Cardiac muscle cell (in vitro differentiated cells and primary cell): ENCODE measurements around the gene ADRM1. TPM values are rescaled to one million over a fixed set of nuclear protein-coding genes. Genes with fewer than 3 reads are reported as not detected.

ENCODE experiments used
- DNase-seq, 2 donors: peaks; one replicate each; pipeline versions ENCODE4 v3.0.0 to v3.0.0-alpha.2; 2010 to 2017; ENCODE audit warnings: low read depth in 1 of 2, low spot score in 1 of 2
- H3K27ac ChIP-seq: fragments of 200-600 bp; sonication (generic); 2 replicates; pipeline ENCODE4 v1.5.1; 2016
- H3K27me3 ChIP-seq: fragments of 200-600 bp; sonication (generic); 2 replicates; pipeline ENCODE4 v1.6.0; 2016; ENCODE audit warnings: control low read depth
- H3K36me3 ChIP-seq: fragments of 200-600 bp; sonication (generic); 2 replicates; pipeline ENCODE4 v1.5.1; 2016; ENCODE audit warnings: control low read depth
- H3K4me1 ChIP-seq: fragments of 200-600 bp; sonication (generic); 2 replicates; pipeline ENCODE4 v1.8.1; 2017; ENCODE audit warnings: low read depth, mild to moderate bottlenecking, mixed run types
- H3K4me3 ChIP-seq: fragments of 200-600 bp; sonication (generic); 2 replicates; pipeline ENCODE4 v1.5.1; 2016; ENCODE audit warnings: mild to moderate bottlenecking
- H3K9me3 ChIP-seq: fragments of 200-600 bp; sonication (generic); 2 replicates; pipeline ENCODE4 v1.5.1; 2017; ENCODE audit warnings: low read depth, mild to moderate bottlenecking, control low read depth
- polyA plus RNA-seq: library from polyadenylated mRNA; unstranded; fragments of >200 nt; fragmentation: Nextera tagmentation; extraction: Ambion mirVana; gene quantifications from 2 replicates; pipeline ENCODE4 v1.2.1, GENCODE V29; 2016
- total RNA-seq: library from RNA; depleted of rRNA; stranded (reverse); fragments of >200 nt; gene quantifications from 2 replicates; pipeline ENCODE4 v1.2.3, GENCODE V29; 2016
- TF ChIP-seq, protein P1 (sequence below): IDR thresholded peaks from 2 replicates; pipeline ENCODE4 v1.5.1; 2012; ENCODE audit warnings: low read depth, mild to moderate bottlenecking, low read length

Gene ADRM1
- total and polyA plus RNA-seq, 2 experiments from 2014 or later, result 128 to 160 TPM

DNA sequence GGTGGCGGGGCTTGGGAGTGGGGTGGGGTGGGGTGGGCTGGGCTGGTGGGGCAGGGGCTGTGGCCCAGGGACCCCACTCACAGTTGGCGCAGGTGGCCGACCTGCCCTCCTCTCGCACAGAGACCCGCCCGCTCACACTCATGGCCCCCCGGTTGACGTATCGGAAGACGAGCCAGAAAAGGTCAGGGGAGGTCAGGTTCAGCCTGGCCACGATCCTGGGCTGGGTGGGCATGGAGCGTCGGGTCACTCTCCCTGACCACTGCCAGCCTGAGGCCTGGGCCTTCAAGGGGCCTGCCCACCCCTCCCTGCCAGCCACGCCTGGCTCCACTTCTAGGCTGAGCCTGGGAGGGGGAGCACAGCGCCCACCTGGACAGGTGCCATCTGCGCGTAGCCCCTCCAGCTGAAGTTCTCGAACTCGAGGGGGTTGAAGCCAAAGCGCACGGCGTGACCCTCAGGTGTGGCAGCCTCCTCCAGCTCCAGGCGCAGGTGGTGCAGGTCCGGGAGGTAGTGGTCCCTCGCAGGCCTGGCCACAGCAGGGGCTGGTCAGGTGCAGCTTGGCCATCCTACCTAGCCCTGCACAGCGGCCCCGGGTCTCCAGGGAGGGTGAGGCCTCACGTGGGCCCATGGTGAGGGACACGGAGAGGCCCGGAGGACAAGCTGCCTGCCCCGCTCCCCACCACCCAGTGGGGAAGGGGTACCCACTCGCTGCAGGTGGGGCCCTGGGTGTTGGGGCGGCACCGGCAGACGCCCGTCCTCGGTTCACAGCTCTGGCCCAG lies 31.2 kb downstream of the ADRM1 start:
- Histone ChIP-seq H3K27ac (no peak overlapping the region), H3K9me3 (no peaks in the 10 kb centered on the region), H3K4me3 (no peak overlapping the region), H3K27me3 (no peaks in the 10 kb centered on the region), H3K4me1 (no peaks in the 10 kb centered on the region), H3K36me3 (peaks cover 35% of the 10 kb centered on the region)
- TF ChIP-seq, protein P1, sequence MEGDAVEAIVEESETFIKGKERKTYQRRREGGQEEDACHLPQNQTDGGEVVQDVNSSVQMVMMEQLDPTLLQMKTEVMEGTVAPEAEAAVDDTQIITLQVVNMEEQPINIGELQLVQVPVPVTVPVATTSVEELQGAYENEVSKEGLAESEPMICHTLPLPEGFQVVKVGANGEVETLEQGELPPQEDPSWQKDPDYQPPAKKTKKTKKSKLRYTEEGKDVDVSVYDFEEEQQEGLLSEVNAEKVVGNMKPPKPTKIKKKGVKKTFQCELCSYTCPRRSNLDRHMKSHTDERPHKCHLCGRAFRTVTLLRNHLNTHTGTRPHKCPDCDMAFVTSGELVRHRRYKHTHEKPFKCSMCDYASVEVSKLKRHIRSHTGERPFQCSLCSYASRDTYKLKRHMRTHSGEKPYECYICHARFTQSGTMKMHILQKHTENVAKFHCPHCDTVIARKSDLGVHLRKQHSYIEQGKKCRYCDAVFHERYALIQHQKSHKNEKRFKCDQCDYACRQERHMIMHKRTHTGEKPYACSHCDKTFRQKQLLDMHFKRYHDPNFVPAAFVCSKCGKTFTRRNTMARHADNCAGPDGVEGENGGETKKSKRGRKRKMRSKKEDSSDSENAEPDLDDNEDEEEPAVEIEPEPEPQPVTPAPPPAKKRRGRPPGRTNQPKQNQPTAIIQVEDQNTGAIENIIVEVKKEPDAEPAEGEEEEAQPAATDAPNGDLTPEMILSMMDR, result no peak
- DNase-seq, result no peak

DNA sequence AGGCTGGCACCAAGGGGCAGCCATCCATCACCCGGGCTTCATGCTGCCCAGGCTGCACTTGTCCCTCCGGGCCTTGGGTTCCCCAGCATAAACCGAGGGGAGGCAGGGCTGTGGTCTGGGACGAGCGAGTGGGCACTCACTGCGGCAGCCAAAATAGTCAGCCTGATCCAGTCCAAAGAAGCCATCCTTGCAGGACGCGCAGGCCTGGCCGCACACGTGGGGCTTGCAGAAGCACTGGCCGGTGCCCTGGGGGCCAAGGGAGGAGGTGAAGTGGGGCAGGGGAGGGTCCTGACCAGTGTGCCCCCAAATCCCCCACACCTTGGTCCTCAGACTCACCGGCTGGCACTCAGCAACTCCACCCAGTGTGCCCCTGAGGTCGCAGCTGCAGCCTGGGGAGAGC lies 32.1 kb downstream of the ADRM1 start:
- TF ChIP-seq, protein P1, result no peak
- no peak for DNase-seq

DNA sequence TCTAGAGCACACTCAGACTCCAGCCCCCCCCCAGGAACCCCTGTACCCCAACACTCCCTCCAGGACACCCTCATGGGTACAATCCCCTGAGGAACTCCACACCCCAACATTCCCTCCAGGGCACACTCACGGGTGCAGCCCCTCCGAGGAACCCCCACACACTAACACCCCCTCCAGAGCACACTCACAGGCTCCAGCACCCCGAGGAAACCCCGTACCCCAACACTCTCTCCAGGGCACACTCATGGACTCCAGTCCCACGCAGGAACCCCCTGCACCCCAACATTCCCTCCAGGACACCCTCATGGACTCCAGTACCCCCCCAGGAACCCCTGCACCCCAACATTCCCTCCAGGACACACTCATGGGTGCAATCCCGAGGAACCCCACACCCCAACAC lies 32.7 kb downstream of the ADRM1 start:
- H3K4me3 ChIP-seq, result no peak overlapping the region
- TF ChIP-seq, protein P1, result no peak
- H3K27me3 ChIP-seq, result no peaks in the 10 kb centered on the region
- no peaks in the 10 kb centered on the region for H3K4me1 ChIP-seq
- no peak for DNase-seq
- peaks cover 30% of the 10 kb centered on the region for H3K36me3 ChIP-seq
- no peak overlapping the region for H3K27ac ChIP-seq
- no peaks in the 10 kb centered on the region for H3K9me3 ChIP-seq

More for the DNA sequence above, 32.1 kb downstream of the ADRM1 start:
- Histone ChIP-seq H3K4me3 (no peak overlapping the region), H3K27me3 (no peaks in the 10 kb centered on the region), H3K4me1 (no peaks in the 10 kb centered on the region), H3K27ac (no peak overlapping the region), H3K36me3 (peaks cover 30% of the 10 kb centered on the region), H3K9me3 (no peaks in the 10 kb centered on the region)

DNA sequence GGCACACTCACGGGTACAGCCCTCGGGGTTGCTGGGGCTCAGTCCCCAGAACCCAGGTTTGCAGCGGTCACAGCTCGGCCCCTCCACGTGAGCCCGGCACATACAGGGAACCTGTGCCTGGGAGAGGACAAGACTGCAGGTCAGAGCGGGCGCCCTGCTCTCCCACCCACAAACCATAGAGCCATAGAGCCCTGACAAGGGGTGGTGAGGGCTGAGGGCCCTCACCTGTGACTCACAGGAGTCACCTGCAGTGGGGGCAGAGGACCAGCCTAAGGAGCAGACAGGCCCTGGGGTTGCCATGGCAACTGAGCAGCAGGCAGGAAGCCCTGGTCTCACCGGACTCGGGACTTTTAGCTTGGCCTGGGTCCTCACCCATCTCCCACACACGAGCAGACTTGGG lies 33.5 kb downstream of the ADRM1 start:
- H3K36me3 ChIP-seq, result peaks cover 33% of the 10 kb centered on the region
- no peak overlapping the region for H3K27ac ChIP-seq
- H3K4me3 ChIP-seq, result no peak overlapping the region
- H3K4me1 ChIP-seq, result no peaks in the 10 kb centered on the region
- H3K9me3 ChIP-seq, result no peaks in the 10 kb centered on the region
- no peaks in the 10 kb centered on the region for H3K27me3 ChIP-seq
- TF ChIP-seq, protein P1, result no peak
- no peak for DNase-seq

DNA sequence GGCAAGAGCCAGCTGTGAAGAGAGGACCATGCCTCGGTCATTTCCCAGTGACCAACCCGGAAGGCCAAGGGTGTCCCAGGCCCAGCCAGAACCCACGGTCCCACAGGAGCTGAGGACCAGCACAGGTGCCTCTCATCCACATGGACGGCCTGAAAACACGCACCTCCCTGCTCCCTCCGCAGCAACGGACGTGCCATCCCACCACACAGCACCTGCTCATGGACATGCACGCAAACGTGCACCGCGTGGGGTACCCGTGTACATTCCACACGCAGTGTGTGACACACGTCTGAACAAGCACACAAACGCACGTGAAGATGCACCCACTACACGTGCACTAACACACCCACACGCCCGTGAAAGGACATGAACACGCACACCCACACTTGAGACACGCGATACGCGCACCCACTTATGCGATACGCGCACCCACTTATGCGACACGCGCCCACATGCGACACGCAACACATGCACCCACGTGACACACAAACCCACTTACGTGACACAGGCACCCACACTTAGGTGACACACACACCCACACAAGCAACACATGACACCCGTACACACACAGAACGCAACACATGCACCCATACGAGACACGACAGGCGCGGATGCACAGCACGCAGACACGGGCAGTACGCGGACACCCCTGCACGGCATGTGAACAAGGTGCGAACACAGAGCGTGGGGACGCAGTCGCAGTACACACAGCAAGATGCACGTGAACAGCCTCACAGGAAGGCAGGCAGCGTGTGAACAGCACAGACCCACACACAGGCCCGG lies 34.2 kb downstream of the ADRM1 start:
- H3K9me3 ChIP-seq, result no peaks in the 10 kb centered on the region
- H3K4me3 ChIP-seq, result no peak overlapping the region
- no peak for DNase-seq
- no peak overlapping the region for H3K27ac ChIP-seq
- peaks cover 34% of the 10 kb centered on the region for H3K36me3 ChIP-seq
- H3K27me3 ChIP-seq, result no peaks in the 10 kb centered on the region
- no peaks in the 10 kb centered on the region for H3K4me1 ChIP-seq
- TF ChIP-seq, protein P1, result no peak
